ENCODE data around the gene FTL. TPM values are rescaled to one million over a fixed set of nuclear protein-coding genes. Genes with fewer than 3 reads are reported as not detected.

The FTL gene
- total and polyA plus RNA-seq, 8 donors, result 1,292 to 8,824 (median 3,975) TPM

- peak; percentile 65 to 82 for DNase-seq
- WGBS, 5 donors, result 38 to 58% (median 51%) methylated on average over 15 of the region's 15 CpGs
- no peaks in the 10 kb centered on the region for H3K9me3 ChIP-seq
- peaks cover 8 to 42% (median 18%) of the 10 kb centered on the region in 4 donors for H3K4me1 ChIP-seq
- peak overlapping the region; percentile 42 to 69 (median 60) for H3K27ac ChIP-seq
- peak in 2 of 3 donors; percentile 35 to 79 for TF ChIP-seq POLR2AphosphoS5 (IDR thresholded peaks at IDR 0.05)
- TF ChIP-seq POLR2A (IDR thresholded peaks at IDR 0.05), result no peak
- TF ChIP-seq EP300 (IDR thresholded peaks at IDR 0.05), result no peak
- peaks cover 0 to 9% (median 0%) of the 10 kb centered on the region in 3 donors for H3K27me3 ChIP-seq
- peaks cover 0 to 6% (median 4%) of the 10 kb centered on the region in 4 donors for H3K36me3 ChIP-seq
- intact Hi-C loops (cut with DNase I; ENCODE audit: low total_unique reads), result no loop called here
- no peak overlapping the region for H3K4me3 ChIP-seq
Observed at GRCh38 chr19:48928164-48929025, 36.7 kb upstream of the FTL start.

DNA sequence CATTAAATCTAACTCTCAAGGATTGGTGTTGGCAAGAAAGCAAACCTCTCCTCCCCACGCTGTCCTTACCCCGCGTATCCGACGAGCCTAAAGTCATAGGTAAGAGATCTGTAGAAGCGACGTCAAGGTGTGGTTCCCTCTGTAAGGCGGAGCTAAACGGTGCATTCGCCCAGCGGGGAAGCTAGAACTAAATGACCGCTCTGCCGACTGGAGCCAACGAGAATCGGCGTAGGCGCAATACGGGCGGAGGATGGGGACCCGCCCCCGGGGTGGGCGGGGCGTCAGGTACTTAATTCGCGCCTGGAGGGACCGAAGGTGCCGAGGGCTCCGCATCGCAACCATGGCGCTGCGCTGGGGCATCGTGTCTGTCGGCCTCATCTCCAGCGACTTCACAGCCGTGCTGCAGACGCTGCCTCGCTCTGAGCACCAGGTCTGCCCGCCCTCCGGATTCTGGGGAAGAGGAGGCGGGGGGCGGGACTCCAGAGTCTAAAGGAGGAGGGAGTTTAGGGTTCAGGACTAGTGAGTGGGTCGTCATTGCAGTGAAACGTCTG is 31.7 kb upstream of the FTL start, which contains the start of gene DHDH:
Gene DHDH, plus strand, starts transcription at position 318 of the 551 bp plus-strand sequence. Its CDS starts 23 bp downstream, at position 341.
- no peaks in the 10 kb centered on the region for H3K9me3 ChIP-seq
- no peaks in the 10 kb centered on the region for H3K36me3 ChIP-seq
- WGBS, 5 donors, result 0 to 1% (median 1%) methylated on average over 32 to 43 of the region's 43 CpGs
- peak within 1 kb of the TSS; percentile 47 to 56 (median 50) for H3K4me3 ChIP-seq
- H3K27ac ChIP-seq, result peak within 1 kb of the TSS in 3 of 5 donors; percentile 6 to 33 (median 9)
- peaks cover 0 to 9% (median 0%) of the 10 kb centered on the region in 3 donors for H3K27me3 ChIP-seq
- intact Hi-C loops (cut with DNase I; ENCODE audit: low total_unique reads), result no loop called here
- DNase-seq, result peak; percentile 94
- TF ChIP-seq POLR2AphosphoS5 (IDR thresholded peaks at IDR 0.05) (peak; percentile 44 to 77 (median 60)), EP300 (IDR thresholded peaks at IDR 0.05) (no peak), POLR2A (IDR thresholded peaks at IDR 0.05) (no peak)
- H3K4me1 ChIP-seq, result peaks cover 5 to 20% (median 13%) of the 10 kb centered on the region in 4 donors

DNA sequence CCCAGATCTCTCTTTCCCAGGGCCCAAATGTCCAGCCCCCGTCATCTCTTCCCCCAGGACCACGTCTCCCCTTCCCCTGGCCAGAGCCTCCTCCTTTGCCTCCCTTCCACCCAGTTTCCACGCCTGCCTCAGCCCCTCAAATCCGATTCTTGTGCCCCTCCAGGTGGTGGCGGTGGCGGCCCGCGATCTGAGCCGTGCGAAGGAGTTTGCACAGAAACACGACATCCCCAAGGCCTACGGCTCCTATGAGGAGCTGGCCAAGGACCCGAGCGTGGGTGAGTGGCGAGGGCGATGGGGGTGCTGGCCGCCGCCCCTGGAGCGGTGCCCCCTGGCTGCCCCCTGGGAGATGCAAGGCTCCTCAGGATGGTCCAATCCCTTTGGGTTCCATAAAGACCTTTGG is 30.3 kb upstream of the FTL start:
- H3K27ac ChIP-seq, result no peak overlapping the region
- no peaks in the 10 kb centered on the region for H3K9me3 ChIP-seq
- H3K4me1 ChIP-seq, result peaks cover 5 to 20% (median 12%) of the 10 kb centered on the region in 4 donors
- TF ChIP-seq EP300 (IDR thresholded peaks at IDR 0.05) (no peak), POLR2A (IDR thresholded peaks at IDR 0.05) (no peak), POLR2AphosphoS5 (IDR thresholded peaks at IDR 0.05) (no peak)
- TF ChIP-seq, protein P1, sequence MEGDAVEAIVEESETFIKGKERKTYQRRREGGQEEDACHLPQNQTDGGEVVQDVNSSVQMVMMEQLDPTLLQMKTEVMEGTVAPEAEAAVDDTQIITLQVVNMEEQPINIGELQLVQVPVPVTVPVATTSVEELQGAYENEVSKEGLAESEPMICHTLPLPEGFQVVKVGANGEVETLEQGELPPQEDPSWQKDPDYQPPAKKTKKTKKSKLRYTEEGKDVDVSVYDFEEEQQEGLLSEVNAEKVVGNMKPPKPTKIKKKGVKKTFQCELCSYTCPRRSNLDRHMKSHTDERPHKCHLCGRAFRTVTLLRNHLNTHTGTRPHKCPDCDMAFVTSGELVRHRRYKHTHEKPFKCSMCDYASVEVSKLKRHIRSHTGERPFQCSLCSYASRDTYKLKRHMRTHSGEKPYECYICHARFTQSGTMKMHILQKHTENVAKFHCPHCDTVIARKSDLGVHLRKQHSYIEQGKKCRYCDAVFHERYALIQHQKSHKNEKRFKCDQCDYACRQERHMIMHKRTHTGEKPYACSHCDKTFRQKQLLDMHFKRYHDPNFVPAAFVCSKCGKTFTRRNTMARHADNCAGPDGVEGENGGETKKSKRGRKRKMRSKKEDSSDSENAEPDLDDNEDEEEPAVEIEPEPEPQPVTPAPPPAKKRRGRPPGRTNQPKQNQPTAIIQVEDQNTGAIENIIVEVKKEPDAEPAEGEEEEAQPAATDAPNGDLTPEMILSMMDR (IDR thresholded peaks at IDR 0.05), result no peak
- H3K27me3 ChIP-seq, result peaks cover 0 to 9% (median 0%) of the 10 kb centered on the region in 3 donors
- H3K4me3 ChIP-seq, result no peak overlapping the region
- no peaks in the 10 kb centered on the region for H3K36me3 ChIP-seq
- 76 to 84% (median 80%) methylated on average over 19 of the region's 19 CpGs for WGBS, 5 donors
- DNase-seq, result no peak
- intact Hi-C loops (cut with DNase I; ENCODE audit: low total_unique reads), result no loop called here

DNA sequence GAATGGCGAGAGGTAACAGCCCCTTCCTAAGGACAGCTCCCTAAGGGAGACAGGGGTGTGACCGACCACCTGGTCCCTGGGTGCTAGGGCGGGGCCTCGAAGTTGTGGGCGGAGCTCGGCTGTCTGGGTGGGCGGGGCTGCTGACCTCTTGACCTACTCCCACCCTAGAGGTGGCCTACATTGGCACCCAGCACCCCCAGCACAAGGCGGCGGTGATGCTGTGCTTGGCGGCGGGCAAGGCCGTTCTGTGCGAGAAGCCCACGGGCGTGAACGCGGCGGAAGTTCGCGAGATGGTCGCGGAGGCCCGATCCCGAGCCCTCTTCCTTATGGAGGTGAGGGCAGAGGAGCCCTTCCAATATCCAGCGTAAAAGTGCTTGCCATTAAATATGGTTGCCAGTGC is 29.2 kb upstream of the FTL start:
- TF ChIP-seq POLR2AphosphoS5 (IDR thresholded peaks at IDR 0.05) (no peak), POLR2A (IDR thresholded peaks at IDR 0.05) (no peak), EP300 (IDR thresholded peaks at IDR 0.05) (no peak)
- TF ChIP-seq, protein P1 (IDR thresholded peaks at IDR 0.05), result no peak
- intact Hi-C loops (cut with DNase I; ENCODE audit: low total_unique reads), result no loop called here
- peaks cover 0 to 5% (median 3%) of the 10 kb centered on the region in 4 donors for H3K9me3 ChIP-seq
- no peak overlapping the region for H3K4me3 ChIP-seq
- DNase-seq, result no peak
- H3K27me3 ChIP-seq, result peaks cover 0 to 9% (median 0%) of the 10 kb centered on the region in 3 donors
- H3K36me3 ChIP-seq, result no peaks in the 10 kb centered on the region
- WGBS, 5 donors, result 93 to 96% (median 95%) methylated on average over 25 of the region's 25 CpGs
- peaks cover 5 to 20% (median 12%) of the 10 kb centered on the region in 4 donors for H3K4me1 ChIP-seq
- no peak overlapping the region for H3K27ac ChIP-seq

DNA sequence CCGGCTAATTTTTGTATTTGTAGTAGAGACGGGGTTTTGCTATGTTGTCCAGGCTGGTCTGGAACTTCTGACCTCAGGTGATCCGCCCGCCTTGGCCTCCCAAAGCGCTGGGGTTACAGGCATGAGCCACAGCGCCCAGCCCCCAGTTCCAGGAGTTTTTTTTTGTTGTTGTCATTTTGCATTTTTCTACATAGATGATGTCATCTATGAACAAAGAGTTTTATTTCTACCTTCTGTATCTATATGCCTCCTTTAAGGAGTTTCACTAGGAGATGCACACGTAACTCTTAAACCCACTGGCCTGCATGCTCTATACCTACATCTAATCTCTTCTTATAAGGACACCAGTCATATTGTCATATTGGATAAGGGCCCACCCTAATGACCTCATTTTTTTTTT is 26.9 kb upstream of the FTL start:
- TF ChIP-seq, protein P1 (IDR thresholded peaks at IDR 0.05), result no peak
- TF ChIP-seq POLR2AphosphoS5 (IDR thresholded peaks at IDR 0.05), result no peak
- no peak for TF ChIP-seq EP300 (IDR thresholded peaks at IDR 0.05)
- TF ChIP-seq POLR2A (IDR thresholded peaks at IDR 0.05), result no peak
- no peak for DNase-seq

More for the DNA sequence above, 26.9 kb upstream of the FTL start:
- intact Hi-C loops (cut with DNase I; ENCODE audit: low total_unique reads), result no loop called here
- no peak overlapping the region for H3K4me3 ChIP-seq
- no peak overlapping the region for H3K27ac ChIP-seq
- peaks cover 1 to 14% (median 8%) of the 10 kb centered on the region in 4 donors for H3K4me1 ChIP-seq
- WGBS, 5 donors, result 70 to 85% (median 79%) methylated on average over 7 of the region's 7 CpGs
- H3K27me3 ChIP-seq, result no peaks in the 10 kb centered on the region
- H3K9me3 ChIP-seq, result peaks cover 0 to 11% (median 7%) of the 10 kb centered on the region in 4 donors
- H3K36me3 ChIP-seq, result no peaks in the 10 kb centered on the region
